Right forelimb (tissue), 1 donor: ENCODE data around the gene WASHC1.
"Not testable (repeated sequence)": the region's sequence is repeated elsewhere in the genome, so short reads cannot be mapped to it uniquely, and the experiment has no call there.

Experiments
- DNase-seq: peaks from one replicate; pipeline ENCODE4 v3.0.0-alpha.2; 2018

Gene WASHC1, protein sequence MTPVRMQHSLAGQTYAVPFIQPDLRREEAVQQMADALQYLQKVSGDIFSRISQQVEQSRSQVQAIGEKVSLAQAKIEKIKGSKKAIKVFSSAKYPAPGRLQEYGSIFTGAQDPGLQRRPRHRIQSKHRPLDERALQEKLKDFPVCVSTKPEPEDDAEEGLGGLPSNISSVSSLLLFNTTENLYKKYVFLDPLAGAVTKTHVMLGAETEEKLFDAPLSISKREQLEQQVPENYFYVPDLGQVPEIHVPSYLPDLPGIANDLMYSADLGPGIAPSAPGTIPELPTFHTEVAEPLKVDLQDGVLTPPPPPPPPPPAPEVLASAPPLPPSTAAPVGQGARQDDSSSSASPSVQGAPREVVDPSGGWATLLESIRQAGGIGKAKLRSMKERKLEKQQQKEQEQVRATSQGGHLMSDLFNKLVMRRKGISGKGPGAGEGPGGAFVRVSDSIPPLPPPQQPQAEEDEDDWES

GRCh38 chr9:29356-29755 is at the start of gene WASHC1:
TSS of gene WASHC1 (minus strand) at chr9:29456. CDS start at chr9:24999, 4,457 bp downstream.
- DNase-seq, result not testable (repeated sequence)

DNA sequence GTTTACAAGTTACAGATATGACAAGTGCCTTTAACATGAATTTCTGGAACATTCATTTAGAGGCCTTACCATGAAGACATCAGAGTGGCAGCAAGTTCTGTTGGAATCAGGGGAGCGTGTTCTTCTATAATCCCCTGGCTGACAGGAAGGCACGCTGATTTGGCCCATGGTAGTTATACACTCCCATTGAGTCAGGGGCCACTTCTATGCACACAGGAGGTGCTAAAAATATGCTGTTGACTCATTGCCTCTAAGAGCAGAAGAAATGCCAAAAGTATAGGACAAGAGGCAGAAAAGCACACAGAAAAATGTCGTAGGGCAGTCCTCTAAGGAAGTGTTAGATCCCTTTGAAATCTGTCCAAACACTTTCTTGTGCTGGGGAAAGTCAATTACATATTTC is 49.1 kb upstream of the WASHC1 start:
- DNase-seq, result not testable (repeated sequence)

DNA sequence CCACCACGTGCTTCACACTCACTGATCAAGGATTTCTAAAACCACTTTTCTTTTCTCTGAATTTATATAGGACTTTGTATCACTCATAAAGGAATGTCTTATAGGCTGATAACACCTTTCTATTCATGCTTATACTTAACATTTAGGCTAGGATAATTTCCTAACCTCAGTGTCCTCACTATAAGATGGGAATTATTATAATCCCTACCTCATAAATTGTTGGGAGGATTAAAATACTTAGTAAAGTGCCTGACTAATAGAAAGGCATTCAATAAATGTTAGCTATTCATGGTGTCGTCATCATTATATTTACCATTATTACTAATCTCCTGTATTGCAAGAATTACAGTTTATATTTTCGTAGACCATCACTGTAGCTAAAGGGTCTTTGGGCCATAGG is 47.1 kb upstream of the WASHC1 start:
- DNase-seq, result not testable (repeated sequence)

DNA sequence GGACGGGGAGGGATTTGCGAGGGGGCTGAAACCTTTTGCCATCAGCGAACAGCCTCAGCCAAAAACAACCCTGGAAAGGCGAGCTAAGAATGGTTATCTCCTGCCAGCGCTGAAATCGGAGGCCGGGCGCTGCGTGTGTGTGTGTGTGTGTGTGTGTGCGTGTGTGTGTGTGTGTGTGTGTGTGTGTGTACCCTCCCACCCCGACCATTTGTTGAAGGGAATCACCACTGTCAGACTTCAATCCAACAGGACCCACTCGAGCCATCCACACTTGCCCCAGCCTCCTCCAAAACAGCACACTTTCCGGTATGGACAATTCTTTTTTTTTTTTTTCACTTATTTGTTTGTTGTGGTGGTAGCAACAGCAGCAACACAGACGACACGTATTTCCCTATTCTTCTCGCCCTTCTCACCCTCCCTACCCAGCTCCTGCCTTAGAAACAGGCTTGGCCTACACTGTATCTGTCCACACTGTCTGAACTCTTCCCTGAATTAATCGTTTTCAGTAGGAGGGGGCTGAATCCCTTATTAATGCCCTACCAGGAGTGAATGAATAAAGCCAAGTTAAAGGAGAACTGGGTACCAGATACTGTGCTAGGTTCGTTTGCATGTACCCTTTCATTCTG is 44.8 kb upstream of the WASHC1 start:
- not testable (repeated sequence) for DNase-seq

GRCh38 chr9:73076-73899 is 44.0 kb upstream of the WASHC1 start:
- DNase-seq, result peak; percentile 57

DNA sequence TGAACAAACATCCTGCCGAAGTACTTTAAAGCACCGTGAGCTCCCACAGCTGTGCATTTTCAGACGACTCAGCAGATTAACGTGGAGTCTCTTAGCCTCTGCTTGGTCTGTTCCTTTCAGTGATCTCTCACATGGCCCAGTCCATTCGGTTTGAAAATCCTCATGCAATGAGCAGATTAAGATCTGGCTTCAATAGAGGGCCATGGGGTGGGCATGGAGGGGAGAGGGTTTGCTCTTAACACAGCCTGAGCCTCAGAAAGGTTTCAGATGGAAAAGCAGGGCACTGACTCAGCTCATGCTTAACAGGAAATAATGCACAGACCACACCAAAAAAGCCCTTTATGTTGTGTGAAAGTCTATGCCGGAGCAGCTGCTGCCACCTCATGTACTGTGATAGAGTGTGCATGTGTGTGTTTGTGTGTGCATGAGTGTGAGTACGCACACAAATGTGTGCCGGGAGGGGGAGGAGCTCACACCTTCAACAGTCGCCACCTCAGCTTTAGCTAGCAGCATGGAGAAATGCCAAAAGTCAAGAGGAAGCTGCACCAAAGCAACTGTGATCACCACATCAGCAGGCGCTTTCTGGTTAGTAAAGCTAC is 33.9 kb upstream of the WASHC1 start:
- DNase-seq, result not testable (repeated sequence)

GRCh38 chr9:52678-53077 is 23.4 kb upstream of the WASHC1 start:
- not testable (repeated sequence) for DNase-seq

DNA sequence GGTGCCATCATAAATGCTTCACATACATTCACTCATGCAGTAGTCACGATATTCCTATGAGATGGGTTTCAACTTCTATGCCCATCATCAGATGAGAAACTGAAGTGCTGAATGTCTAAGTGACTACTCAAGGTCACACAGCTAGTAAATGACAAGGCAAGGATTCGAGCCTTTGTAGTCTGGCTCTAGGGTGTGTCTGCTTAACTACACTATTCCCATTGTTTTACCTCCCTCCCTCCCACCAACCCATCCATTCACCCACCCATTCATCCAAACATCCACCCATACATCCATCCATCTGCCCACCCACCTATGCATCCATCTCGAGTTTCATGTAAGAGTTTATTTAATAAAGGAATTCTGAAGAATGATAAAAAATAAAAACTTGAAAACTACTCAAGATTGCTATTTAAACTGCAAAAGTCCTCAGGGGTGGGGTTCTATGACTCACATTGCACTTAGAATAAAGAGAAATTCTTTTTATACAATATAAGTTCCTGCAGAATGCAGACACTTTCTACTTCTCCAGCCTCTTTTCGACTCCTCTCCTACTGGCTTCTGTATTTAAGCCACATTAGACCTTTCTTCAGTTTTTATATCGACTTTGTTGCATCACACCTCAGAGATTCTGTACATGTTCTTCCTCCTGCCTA is 19.1 kb upstream of the WASHC1 start:
- DNase-seq, result not testable (repeated sequence)

GRCh38 chr9:46639-47271 is 17.5 kb upstream of the WASHC1 start:
- DNase-seq, result not testable (repeated sequence)

- DNase-seq, result not testable (repeated sequence)
Measured at GRCh38 chr9:46164-46563, 16.9 kb upstream of the WASHC1 start.

GRCh38 chr9:45180-45878 is 16.1 kb upstream of the WASHC1 start:
- DNase-seq, result not testable (repeated sequence)

GRCh38 chr9:44416-44815 is 15.2 kb upstream of the WASHC1 start:
- not testable (repeated sequence) for DNase-seq

GRCh38 chr9:43636-44035 is 14.4 kb upstream of the WASHC1 start:
- not testable (repeated sequence) for DNase-seq

DNA sequence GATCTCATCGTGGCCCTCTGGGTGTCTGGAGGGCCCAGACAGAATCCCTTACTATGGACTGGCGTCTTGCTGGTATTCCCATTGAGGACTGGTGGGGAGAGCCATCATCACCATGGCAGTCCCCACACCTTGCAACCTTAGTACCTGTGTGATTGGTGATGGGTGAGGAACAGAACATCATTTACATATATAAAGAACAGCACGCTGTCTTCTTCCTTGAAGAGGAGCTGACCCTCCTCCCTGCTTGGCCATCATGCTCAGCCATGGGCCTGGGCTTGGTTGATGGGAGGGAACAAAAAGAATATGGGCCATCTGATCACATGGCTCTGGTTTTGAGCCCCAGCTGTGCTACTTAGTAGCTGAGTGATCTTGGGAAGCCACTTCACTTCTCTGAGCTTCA is 13.9 kb upstream of the WASHC1 start:
- DNase-seq, result not testable (repeated sequence)

DNA sequence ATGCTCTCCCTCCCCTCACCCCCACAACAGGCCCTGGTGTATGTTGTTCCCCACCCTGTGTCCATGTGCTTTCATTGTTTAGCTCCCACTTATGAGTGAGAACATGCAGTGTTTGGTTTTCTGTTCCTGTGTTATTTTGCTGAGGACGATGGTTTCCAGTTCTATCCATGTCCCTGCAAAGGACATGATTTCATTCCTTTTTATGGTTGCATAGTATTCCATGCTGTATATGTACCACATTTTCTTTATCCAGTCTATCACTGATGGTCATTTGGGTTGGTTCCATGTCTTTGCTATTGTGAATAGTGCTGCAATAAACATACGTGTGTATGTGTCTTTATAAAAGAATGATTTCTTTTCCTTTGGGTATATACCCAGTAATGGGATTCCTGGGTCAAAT is 12.6 kb upstream of the WASHC1 start:
- DNase-seq, result not testable (repeated sequence)

- not testable (repeated sequence) for DNase-seq
Measured at GRCh38 chr9:41261-41676, 12.0 kb upstream of the WASHC1 start.

DNA sequence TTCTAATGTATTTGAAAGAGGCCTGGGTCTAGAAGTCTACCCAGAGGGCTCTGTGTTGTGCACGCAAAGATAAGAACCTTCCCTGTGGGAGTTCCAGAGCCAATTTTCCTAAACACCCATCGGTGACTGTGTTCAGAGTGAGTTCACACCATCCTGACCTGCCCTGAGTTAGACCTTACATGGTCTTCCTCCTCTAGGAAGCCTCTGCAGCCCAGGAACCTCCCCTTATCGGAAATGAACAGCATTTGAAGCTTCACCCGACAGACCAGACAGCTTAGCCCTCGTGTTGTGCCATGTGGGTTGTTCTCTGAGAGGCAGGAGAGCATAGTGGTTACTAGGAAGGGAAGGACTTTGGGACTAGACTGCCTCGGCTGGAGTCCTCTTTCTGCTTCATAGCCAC is 3.1 kb upstream of the WASHC1 start:
- not testable (repeated sequence) for DNase-seq

GRCh38 chr9:28775-29174 is 481 bp downstream of the WASHC1 start:
- DNase-seq, result not testable (repeated sequence)

DNA sequence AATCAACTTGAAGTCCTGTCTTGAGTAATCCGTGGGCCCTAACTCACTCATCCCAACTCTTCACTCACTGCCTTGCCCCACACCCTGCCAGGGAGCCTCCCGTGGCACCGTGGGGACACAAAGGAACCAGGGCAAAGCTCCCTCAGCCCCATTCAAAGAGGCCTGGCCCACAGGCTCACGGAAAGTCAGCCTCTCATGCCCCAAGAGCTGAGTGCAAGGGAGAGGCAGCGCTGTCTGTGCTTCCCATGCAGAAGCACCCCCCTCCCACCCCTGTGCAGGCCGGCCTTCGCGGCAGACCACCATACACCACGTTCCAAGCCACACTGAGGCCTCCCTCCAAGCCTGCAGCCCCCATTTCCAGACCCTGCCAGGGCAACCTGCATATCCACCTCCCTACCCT is 7.6 kb downstream of the WASHC1 start:
- not testable (repeated sequence) for DNase-seq

DNA sequence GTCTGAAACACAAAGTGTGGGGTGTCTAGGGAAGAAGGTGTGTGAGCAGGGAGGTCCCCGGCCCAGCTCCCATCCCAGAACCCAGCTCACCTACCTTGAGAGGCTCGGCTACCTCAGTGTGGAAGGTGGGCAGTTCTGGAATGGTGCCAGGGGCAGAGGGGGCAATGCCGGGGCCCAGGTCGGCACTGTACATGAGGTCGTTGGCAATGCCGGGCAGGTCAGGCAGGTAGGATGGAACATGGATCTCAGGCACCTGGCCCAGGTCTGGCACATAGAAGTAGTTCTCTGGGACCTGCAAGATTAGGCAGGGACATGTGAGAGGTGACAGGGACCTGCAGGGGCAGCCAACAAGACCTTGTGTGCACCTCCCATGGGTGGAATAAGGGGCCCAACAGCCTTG is 12.4 kb downstream of the WASHC1 start:
- DNase-seq, result not testable (repeated sequence)
